GM12874 (cell line): ENCODE data around the gene CABP1.

Experiments
- CTCF ChIP-seq: IDR thresholded peaks from 2 replicates; pipeline ENCODE4 v1.5.1; 2011; ENCODE audit warnings: low read depth, mild to moderate bottlenecking, control low read depth, low read length, moderate library complexity; ENCODE audit not compliant: insufficient read depth

CABP1 gene

DNA sequence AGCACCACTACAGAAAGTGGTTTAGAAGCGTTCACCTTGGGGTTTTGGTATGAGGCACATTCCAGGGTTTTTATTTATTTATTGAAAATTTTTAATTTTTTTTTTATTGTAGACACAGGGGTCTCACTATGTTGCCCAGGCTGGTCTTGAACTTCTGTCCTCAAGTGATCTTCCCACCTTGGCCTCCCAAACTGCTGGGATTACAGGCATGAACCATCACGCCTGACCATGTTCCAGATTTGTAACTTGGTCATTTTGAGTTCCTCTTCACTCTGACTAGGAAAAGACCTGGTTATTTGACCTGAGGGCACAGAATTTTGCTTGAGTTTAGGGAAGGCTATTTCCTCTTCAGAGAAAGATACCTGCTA lies 49.6 kb downstream of the CABP1 start:
- no peak for TF ChIP-seq CTCF

DNA sequence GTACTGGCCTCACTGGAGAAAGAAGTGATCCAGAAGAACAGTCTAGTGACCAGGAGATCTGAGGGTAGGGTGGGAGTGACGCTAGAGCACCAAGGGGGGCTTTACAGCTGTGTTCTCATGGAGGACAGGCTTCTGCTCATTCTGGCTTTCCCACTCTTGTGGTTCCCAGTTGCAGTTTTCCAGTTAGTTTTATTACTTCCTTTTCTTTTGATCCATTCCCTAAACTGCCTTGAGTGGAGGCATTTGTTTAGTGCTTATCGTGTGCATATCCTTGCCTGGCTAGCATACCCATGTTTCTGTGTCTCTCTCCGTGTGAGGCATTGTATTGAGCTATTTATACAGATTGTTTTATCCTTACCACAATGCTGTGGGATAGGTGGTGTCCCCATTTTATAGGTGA lies 50.6 kb downstream of the CABP1 start:
- no peak for TF ChIP-seq CTCF

- no peak for TF ChIP-seq CTCF
Observed at GRCh38 chr12:120692524-120693033, 52.2 kb downstream of the CABP1 start.

- TF ChIP-seq CTCF, result no peak
Observed at GRCh38 chr12:120693848-120694247, 53.4 kb downstream of the CABP1 start.

- TF ChIP-seq CTCF, result no peak
Observed at GRCh38 chr12:120696626-120697025, 56.2 kb downstream of the CABP1 start.

DNA sequence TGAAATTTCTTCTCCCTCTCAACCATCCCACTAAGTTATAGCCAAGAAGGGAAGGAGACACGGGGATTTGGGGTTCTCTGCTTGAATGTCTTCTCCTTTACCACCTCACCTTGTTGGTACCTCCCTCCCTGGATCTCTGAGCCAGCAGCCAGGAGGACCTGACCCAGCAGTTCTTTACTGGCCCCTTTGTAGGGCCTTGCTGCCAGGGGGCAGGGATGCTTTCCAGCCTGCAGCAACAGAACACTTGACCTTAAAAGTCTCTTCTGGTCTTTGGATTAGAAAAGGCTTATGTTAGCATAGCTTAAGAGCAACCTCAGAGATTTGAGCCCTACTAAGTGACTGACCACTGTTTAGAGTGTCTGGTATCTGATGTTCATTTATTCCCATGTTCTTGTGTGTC lies 56.9 kb downstream of the CABP1 start:
- TF ChIP-seq CTCF, result no peak

DNA sequence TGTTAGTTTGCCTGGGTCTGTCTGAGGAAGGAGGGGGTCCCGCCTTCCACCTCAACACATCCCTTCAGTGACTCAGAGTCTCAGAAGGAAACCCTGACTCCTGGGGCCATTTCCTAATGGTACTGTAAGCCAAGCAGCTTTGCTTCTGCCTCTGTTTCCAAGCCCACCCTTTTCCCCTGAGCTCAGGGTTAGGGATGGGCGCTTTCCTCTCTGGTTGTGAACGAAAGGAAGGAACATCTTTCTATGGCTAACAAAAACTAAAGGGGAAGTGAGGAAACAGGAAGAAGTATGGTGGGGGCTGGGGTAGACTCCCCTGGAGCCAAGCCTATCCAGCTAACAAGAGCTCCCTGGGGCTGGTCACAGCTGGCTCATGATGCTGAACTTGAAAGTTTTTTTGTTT lies 58.2 kb downstream of the CABP1 start:
- TF ChIP-seq CTCF, result no peak

DNA sequence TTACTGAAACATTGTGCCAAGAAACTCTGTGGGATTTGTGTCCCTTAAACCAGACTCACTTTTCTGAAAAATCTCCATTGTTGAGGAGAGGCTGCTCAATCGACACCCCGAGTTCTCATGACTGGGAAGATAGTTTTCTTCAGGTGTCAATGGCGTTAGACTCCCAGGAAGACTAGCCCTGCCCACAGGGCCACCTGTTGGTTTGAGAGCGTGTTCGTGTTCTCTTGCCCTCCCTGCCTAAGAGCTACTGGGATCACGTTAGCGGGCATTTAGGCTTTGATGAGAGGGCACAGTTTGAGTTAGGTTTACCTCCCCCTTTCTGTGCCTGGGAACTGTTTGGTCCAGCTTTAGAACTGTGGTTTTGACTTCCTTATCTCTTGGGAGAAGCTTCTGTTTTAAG lies 59.1 kb downstream of the CABP1 start:
- no peak for TF ChIP-seq CTCF
